ENCODE data around the gene ATG4B.

DNA sequence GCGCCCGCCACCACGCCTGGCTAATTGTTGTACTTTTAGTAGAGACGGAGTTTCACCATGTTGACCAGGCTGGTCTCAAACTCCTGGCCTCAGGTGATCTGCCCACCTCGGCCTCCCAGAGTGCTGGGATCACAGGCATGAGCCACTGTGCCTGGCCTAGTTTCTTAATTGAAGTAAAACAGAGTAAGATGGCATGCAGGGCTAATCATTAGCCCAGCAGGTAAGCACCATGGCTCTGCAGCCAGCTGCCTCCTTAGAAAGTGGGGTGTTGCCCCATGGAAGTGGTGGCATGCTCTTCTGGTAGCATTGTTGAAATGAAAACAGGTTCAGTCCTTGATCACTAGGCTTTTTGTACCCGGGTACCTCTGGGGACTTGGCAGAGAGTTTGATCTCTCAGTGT is 12.4 kb downstream of the ATG4B start:
- no peak for TF ChIP-seq POLR2A (IDR thresholded peaks at IDR 0.05)
- TF ChIP-seq, protein P1, sequence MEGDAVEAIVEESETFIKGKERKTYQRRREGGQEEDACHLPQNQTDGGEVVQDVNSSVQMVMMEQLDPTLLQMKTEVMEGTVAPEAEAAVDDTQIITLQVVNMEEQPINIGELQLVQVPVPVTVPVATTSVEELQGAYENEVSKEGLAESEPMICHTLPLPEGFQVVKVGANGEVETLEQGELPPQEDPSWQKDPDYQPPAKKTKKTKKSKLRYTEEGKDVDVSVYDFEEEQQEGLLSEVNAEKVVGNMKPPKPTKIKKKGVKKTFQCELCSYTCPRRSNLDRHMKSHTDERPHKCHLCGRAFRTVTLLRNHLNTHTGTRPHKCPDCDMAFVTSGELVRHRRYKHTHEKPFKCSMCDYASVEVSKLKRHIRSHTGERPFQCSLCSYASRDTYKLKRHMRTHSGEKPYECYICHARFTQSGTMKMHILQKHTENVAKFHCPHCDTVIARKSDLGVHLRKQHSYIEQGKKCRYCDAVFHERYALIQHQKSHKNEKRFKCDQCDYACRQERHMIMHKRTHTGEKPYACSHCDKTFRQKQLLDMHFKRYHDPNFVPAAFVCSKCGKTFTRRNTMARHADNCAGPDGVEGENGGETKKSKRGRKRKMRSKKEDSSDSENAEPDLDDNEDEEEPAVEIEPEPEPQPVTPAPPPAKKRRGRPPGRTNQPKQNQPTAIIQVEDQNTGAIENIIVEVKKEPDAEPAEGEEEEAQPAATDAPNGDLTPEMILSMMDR (IDR thresholded peaks at IDR 0.05): no peak
